GM12873 (cell line): ENCODE results near the gene PSMC2.

Experiments used
- TF ChIP-seq, protein P1 (sequence below): IDR thresholded peaks from 2 replicates; pipeline ENCODE4 v1.5.1; 2012; ENCODE audit warnings: low read depth, mild to moderate bottlenecking, moderate library complexity, low read length, control low read depth; ENCODE audit not compliant: insufficient read depth; ENCODE audit errors: missing control alignments

The PSMC2 gene

GRCh38 chr7:103412151-103412550, 64.7 kb downstream of the PSMC2 start:
- TF ChIP-seq, protein P1, sequence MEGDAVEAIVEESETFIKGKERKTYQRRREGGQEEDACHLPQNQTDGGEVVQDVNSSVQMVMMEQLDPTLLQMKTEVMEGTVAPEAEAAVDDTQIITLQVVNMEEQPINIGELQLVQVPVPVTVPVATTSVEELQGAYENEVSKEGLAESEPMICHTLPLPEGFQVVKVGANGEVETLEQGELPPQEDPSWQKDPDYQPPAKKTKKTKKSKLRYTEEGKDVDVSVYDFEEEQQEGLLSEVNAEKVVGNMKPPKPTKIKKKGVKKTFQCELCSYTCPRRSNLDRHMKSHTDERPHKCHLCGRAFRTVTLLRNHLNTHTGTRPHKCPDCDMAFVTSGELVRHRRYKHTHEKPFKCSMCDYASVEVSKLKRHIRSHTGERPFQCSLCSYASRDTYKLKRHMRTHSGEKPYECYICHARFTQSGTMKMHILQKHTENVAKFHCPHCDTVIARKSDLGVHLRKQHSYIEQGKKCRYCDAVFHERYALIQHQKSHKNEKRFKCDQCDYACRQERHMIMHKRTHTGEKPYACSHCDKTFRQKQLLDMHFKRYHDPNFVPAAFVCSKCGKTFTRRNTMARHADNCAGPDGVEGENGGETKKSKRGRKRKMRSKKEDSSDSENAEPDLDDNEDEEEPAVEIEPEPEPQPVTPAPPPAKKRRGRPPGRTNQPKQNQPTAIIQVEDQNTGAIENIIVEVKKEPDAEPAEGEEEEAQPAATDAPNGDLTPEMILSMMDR = no peak

DNA sequence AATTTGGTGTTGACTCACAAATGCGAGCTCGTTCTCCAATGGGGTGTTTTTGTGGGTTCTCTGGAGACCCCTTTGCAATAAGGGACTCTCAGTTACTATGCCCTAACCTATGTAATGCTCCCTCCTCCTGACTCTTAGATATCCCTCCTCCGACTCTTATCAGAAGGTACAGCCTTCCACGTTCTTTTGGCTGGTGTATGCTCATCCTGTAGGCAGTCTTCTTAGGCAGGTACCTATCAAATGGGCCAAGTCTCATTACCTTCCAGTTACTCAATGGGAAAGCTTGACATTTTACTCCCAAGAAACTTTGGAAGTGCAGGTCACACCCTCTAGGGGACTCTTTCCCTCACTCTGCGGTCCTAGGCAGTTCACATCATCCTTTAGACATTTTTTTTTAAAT, 66.0 kb downstream of the PSMC2 start:
- TF ChIP-seq, protein P1 = no peak

DNA sequence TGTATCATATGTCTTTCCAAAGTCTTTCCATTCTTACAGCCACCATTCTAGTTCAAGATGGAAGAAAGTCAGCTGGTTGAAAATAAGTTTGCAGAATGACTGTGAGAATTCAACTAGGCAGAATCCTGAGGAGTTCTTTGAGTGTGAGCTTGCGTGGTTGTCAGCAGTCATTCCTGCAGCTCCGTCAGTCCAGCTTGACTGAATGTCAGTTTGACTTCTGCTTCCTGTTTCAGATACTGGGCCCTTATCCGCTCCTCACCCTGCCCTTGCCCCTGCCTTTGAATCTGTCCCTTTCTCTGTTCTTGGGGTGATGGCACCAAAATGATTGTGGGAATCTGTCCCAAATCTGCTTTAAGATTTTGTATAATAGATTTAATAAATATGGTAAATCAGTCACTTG, 70.8 kb downstream of the PSMC2 start:
- TF ChIP-seq, protein P1 = no peak
